ENCODE data around the gene APC.
"Not testable (repeated sequence)": the region's sequence is repeated elsewhere in the genome, so short reads cannot be mapped to it uniquely, and the experiment has no call there.

APC gene

DNA sequence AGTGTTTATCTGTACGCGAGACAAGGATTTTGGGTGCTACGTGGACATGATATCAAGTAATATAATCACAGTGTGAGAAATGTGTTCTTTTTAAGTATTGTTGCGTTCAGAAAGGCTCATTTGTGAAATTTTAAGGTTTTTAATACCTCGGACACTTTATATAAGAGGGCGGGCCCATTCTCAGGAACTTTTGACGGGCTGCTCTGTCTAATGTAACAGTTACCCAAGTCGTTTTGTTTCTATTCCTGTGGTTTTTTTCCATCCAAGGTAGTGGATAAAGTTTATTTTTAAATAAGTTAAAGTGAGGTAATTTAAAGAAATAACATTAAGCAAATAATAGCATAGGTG, 123.9 kb downstream of the APC start:
- DNase-seq = no peak

DNA sequence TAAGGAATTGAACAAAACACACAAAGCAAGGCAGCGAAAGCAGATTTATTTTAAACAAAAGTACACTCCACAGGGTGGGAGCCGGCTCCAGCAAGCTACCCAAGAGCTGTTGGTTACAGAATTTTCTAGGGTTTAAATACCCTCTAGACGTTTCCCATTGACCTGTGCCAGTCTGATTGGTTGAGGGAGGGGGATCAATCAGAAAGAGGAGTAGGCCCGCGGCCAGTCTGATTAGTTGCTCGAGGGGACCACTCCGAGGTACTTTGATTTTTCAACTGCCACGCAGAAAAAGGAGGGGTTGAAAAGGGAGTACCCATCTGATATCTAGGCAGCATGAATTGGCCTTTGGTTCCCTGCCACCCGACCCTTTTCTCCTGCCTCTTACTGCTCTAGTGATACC, 124.4 kb downstream of the APC start:
- no peak for DNase-seq

DNA sequence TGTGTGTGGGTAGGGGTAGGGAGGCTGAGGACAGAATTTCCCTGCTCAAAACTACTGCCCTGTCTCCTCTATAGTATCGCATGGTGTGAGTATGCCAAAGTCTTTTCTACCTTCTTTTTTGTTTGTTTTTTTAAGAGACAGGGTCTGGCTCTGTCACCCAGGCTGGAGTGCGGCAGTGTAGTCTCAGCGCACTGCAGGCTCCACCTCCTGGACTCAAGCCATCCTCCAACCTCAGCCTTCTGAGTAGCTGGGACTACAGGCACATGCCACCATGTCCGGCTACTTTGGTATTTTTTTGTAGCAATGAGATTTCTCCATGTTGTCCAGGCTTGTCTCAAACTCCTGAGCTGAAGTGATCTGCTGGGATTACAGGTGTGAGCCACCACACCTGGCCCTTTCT, 125.9 kb downstream of the APC start:
- DNase-seq = no peak

DNA sequence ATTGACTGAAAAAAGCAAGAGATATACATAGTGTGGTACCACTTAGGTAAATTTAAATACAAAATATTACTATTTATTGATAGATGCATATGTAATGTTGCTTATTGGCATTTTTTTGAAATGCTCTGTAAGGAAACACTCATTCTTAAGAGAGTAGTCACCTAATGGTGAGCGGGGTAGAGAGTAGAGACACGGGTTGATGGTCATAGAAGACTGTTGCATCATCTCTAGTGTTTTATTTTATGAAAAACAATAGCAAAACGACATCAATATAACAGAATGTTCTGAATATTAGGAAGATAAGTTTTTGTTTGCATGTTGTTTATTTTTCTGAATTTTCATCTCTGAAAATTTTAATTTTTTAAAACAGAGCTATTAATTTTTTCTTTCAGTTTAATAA, 127.4 kb downstream of the APC start:
- DNase-seq = no peak

DNA sequence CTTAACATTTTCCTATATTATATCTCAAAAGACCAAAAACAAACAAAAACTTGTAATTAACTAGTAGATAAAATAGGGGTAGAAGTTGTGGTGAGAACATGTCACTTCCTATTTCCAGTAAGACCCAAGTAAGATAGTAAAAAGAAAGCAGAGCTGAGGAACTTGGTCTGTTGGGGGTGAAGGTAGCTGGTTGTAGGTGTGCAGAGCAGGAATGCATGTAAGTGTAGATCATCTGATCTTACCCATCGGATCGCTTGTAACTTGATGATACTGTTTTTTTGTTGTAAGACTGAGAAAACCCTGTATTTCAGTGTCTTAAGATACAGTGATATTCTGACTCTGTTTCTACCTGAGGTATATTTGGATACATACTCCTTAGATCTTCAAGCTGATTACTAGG, 129.1 kb downstream of the APC start:
- DNase-seq = no peak

DNA sequence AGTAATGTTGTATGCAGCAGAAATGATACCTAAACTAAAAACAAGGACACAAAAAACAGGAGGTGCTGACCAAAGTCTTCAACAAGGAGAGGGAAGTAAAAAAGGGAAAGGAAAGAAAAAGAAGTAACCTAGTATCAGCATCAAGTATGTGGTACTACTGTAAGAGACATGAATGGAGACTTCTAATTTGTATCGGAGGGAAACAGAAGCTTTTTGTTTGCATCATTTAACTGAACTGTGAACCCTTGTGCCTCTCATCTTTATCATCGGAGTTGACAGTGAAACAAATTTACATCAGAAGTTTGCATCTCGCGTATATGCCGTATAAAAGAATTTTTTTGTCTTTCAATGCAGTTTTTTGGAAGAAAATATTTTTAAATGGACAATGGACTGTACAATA, 129.7 kb downstream of the APC start:
- DNase-seq = no peak

DNA sequence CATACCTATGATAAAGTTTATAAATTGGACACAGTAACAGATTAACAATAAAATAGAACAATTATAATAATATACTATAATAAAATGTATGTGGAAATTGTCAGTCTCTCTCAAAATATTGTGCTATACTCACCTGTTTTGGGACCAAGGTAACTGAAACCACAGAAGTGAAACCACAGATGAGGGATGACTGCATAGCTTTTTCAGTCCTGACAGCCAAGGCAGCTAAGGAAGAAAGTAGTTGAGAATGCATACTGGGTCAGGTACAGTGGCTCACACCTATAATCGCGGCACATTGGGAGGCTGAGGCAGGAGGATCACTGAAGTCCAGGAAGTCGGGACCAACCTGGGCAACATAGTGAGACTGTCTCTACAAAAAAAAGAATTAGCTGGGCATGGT, 132.3 kb downstream of the APC start:
- DNase-seq = no peak

DNA sequence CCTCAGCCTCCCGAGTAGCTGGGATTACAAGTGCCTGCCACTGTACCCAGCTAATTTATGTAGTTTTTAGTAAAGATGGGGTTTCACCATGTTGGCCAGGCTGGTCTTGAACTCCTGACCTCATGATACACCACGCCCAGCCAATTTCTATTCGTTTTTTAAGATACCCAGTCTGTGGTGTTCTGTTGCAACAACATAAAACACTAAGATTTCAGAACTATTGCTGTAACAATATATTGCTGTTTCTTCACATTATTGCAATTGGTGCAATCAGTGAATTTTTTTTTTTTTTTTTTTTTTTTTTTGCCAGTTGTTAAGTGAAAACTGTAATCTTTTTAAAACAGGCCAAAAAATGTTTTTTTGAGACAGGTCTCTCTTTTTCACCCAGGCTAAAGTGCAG, 133.3 kb downstream of the APC start:
- no peak for DNase-seq

DNA sequence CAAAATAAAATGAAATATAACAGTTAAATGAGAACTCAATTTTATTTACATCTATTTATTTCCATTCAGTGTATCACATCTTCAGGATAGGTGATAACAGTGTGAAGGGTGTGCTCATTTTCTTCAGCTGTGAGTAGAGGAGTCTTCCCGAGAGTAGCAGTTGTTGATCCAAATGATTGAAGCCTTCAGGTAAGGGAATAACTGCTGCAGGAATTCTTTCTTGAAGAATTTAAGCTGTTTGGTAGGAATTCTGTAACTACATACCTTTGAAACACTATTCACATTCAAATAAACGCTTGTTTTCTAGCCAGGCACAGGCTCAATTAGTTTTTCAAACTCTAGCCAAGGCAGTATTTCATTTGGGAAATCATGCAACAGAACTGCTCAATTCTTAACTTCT, 138.7 kb downstream of the APC start:
- DNase-seq = no peak

DNA sequence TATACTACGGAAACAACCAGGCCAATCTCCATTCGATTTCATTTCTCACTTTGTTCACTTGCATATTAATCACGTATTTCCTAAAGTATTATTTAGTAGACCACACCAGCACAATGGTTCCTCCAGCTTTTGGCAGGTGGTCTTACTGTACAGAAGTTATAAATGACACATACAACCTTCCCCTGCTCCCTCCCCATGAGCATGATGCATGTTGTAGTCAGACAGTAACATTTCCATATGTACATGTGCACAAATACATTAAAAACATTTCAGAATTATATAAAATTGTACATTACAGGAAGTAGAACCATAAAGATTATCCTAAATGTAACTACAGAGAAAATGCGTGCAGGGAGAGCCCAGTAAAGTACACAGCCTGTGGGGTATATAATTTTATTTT, 140.4 kb downstream of the APC start:
- no peak for DNase-seq

DNA sequence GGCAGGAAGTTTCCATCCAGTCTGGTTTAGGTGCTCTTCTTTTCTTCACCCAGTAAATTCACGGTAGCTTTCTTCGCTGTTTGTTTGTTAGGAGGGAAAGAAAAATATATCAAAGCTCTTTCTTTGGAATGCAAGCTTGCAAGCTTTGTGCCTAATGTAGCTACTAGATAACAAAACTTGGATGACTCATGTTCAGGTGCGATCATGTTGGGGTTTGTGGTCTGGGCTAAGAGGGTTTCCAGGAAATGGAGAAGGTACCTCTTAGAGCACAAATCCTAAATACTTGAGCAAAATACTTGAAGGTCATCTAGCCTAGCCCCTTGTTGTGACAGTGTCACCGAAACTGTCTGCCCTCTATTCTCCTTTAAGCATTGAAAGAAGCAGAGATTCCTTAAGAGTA, 141.1 kb downstream of the APC start:
- DNase-seq = peak; percentile 40

DNA sequence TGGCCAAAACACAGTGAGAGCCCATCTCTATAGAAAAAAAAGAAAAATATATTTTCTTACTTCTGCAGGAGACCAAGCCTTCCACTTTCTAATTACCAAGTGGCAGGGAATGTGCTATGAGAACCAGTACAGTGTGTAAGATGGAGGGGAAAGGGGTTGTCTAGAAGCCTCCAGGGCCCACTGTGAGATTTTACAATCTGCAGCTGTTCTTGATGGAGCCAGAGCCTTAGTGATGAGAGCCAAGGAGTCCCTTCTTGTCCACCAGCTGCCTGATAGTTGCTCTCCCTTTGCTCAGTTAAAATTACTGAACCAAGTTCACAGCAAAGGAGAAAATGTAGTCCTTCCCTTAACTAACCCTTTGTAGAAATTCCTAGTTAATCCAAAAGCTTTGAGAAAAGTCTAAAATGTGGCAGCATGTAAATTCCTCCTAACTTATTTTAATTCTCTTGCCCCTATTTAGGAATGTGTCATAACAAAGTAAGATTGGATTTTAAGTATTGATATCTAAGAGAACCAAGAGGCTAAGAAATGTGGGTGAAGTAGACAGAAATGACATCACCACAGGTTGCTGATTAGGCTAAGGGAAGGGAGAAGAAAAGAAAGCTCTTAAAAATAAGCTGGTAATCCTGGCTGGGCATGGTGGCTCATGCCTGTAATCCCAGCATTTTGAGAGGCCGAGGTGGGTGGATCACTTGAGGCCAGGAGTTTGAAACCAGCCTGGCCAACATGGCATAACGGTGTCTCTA, 142.7 kb downstream of the APC start:
- no peak for DNase-seq

DNA sequence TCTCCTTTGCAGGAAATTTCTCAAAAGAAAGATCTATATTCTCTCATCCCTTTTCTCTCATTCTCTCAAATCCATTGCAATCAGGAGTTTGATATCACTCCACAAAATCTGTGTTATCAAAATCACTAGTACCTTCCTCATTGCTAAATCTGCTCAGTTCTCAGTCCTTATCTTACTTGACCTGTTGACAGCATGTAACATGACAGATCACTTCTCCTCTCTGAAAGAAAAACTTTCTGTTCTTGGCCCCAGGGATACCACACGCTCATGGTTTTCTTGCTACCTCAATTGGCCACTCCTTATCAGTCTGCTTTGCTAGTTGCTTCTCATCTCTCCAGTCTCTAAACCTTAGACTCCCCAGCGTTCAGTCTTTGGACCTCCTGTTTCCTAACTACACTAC, 145.5 kb downstream of the APC start:
- no peak for DNase-seq

DNA sequence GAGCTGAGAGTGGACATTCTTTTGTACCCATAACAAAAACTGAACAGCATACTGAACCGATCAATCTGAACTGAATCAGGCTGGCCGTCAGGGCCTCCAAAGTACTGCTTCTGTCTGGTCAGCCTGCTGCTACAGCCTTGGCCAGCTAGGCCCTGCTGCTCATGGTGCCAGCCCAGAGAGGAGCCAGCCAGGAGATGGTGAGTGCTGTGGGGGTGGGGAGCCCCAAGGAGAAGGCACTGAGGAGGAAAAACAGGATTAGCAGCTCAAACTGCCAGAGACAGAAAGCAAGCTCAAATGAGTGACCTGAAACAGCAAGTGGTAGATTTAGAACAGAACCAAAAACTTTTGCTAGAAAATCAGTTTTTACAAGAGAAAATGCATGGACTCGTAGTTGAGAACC, 147.3 kb downstream of the APC start:
- no peak for DNase-seq

DNA sequence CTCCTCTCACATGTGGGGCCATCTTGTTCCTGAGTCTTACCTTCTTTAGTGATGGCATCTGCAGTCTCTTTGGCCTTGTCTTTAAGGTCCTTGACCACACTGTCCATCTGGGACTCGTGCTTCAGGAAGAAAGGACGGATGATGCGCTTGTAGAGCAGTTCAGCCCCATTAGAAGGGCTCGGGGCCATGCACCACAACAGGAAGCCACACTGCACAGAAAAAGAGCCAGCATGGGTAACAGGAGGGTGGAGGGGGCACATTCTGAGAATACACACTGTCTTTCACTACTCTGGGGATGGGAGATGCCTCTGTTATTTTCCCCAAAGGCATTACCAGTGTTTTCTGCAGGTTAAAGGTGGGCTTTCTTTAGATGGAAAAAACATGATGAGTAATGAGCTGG, 149.3 kb downstream of the APC start:
- peak; percentile 26 for DNase-seq

DNA sequence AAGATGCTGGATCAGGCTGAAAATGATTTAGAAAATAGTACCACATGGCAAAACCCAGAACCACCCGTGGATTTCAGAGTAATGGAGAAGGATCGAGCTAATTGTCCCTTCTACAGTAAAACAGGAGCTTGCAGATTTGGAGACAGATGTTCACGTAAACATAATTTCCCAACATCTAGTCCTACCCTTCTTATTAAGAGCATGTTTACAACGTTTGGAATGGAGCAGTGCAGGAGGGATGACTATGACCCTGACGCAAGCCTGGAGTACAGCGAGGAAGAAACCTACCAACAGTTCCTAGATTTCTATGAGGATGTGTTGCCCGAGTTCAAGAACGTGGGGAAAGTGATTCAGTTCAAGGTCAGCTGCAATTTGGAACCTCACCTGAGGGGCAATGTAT, 154.4 kb downstream of the APC start:
- DNase-seq = not testable (repeated sequence)

DNA sequence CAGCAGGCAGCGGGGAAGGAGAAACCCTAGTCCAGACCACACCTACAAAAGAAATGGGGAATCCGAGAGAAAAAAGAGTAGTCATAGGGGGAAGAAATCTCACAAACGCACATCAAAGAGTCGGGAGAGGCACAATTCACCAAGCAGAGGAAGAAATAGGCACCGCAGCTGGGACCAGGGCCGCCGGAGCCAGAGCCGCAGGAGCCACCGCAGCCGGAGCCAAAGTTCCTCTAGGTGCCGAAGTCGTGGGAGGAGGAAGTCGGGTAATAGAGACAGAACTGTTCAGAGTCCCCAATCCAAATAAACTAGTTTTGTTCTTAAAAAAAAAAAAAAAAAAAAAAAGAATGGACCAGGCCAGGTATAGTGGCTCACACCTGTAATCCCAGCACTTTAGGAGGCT, 155.1 kb downstream of the APC start:
- DNase-seq = no peak

DNA sequence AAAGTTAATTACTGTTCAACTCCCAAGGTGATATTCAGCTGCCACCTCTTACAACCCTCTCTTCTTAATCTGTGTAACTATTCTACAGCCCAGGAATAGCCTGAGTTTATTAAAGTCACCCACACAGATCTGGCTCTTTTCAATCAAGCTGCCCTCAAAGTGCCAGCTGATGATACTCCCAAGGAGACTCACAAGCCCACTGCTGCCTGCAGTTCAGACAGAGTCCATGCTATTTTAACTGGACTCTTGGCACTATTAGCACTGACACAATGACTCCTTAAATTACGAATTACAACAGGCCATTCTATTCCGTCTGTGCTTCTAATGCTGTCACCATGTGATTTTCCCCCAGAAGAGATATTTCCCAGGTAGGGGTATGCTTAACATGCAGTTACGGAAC, 158.0 kb downstream of the APC start:
- DNase-seq = no peak

Data from activated effector memory CD4-positive, alpha-beta T cell treated with Interleukin-2 at 50 U/mL for 16 hours (primary cell).